ENCODE data around the gene CREB5. TPM values are rescaled to one million over a fixed set of nuclear protein-coding genes. Genes with fewer than 3 reads are reported as not detected.

Gene CREB5
- total and polyA plus RNA-seq, 2 donors (not counting 3 experiments of a cell fraction or from before 2014, with no cell fraction given), result 19.6 to 28.4 TPM

DNA sequence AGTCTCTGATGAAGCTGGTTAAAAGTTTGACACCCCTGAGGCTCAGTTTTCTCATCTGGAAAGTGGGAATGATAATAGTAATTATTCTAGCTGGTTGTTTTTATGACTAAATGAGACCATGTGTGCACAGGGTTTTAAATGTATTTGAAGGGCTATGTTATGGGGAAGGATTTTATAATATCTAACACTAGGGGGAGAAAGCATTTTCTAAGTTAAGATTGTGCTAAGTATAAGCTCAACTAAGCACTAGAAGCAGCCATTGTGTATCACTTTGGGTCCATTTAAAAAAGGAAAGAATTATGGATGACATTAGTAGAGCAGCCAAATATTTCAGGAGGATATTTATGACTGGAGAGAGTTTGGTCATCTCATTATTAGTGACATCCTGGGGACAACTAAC is 49.5 kb upstream of the CREB5 start:
- dilution Hi-C loops (cut with MboI; ENCODE audit: extremely low pct_ligation_motif_present, low sequenced_read_pairs), result no loop called here
- BruUV-seq (replicated peaks), result no TSS peak

DNA sequence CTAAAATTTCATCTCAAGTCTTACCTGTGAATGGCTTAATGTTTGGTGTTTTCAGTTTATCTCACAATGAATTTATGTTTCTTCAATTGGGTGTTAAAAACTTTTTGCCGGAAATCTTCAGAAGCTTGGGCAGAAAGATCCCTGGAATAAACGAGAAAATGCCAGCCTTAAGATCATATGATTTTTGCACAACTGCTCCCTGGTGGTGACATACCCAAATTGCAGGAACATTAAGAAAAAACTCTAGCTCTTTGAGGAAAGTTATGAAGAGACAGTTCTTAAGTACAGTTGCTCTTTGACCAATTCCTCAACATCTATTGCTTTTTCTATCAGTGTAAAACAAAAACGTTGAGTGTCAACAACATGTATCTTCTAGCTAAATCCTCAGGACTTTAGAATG is 48.2 kb upstream of the CREB5 start:
- ChIA-PET CTCF (interaction anchor here (1.0 to 1.5 kb wide), 5 partner anchors 8 to 67 kb away, joined by 3 to 7 read pairs (median 6); no protein-coding TSS in a partner anchor), POLR2A (no interaction called here)
- H3K79me2 ChIP-seq (ENCODE audit: control insufficient read depth, insufficient read depth, low read length), result no peaks in the 10 kb centered on the region
- H3K27ac ChIP-seq (ENCODE audit: insufficient read depth, low read depth, low read length), result no peak overlapping the region
- no peak overlapping the region for H3K4me3 ChIP-seq (replicated peaks in 1 of 3; ENCODE audit: insufficient read depth in 1 of 3, low read depth in 1 of 3, low read length in 3 of 3)
- no peaks in the 10 kb centered on the region for H3K4me1 ChIP-seq (ENCODE audit: control insufficient read depth, extremely low read depth, insufficient read depth, low read length)
- H3K36me3 ChIP-seq (ENCODE audit: control insufficient read depth in 2 of 2, extremely low read depth in 1 of 2, insufficient read depth in 2 of 2, low read length in 2 of 2), result no peaks in the 10 kb centered on the region
- dilution Hi-C loops (cut with MboI; ENCODE audit: extremely low pct_ligation_motif_present, low sequenced_read_pairs) (no loop called here), intact Hi-C loops (cut with micrococcal nuclease) (no loop called here)
- DNase-seq (ENCODE audit: low read depth, low spot score) (no peak), FAIRE-seq (peak; percentile 76)
- H3K9me3 ChIP-seq (replicated peaks; ENCODE audit: control insufficient read depth, insufficient read depth, low read length), result no peaks in the 10 kb centered on the region
- no peak overlapping the region for H3K9ac ChIP-seq (replicated peaks; ENCODE audit: extremely low read depth, insufficient read depth, low read length)
- H4K20me1 ChIP-seq (replicated peaks; ENCODE audit: control insufficient read depth, extremely low read depth, insufficient read depth, low read length), result no peaks in the 10 kb centered on the region
- BruUV-seq (replicated peaks), result no TSS peak
- no peaks in the 10 kb centered on the region for H3K9me1 ChIP-seq (replicated peaks; ENCODE audit: control insufficient read depth, extremely low read depth, insufficient read depth, low read length)
- no peak overlapping the region for H2AFZ ChIP-seq (ENCODE audit: low read depth, low read length)
- no peak for TF ChIP-seq POLR2AphosphoS5 (IDR thresholded peaks at IDR 0.05; ENCODE audit: insufficient read depth, low read depth, low read length)
- TF ChIP-seq, protein P1, sequence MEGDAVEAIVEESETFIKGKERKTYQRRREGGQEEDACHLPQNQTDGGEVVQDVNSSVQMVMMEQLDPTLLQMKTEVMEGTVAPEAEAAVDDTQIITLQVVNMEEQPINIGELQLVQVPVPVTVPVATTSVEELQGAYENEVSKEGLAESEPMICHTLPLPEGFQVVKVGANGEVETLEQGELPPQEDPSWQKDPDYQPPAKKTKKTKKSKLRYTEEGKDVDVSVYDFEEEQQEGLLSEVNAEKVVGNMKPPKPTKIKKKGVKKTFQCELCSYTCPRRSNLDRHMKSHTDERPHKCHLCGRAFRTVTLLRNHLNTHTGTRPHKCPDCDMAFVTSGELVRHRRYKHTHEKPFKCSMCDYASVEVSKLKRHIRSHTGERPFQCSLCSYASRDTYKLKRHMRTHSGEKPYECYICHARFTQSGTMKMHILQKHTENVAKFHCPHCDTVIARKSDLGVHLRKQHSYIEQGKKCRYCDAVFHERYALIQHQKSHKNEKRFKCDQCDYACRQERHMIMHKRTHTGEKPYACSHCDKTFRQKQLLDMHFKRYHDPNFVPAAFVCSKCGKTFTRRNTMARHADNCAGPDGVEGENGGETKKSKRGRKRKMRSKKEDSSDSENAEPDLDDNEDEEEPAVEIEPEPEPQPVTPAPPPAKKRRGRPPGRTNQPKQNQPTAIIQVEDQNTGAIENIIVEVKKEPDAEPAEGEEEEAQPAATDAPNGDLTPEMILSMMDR (IDR thresholded peaks at IDR 0.05; ENCODE audit: extremely low read depth in 1 of 2, insufficient read depth in 1 of 2, low read depth in 1 of 2, low read length in 2 of 2), result peak in 1 of 2 donors; percentile 4
- H3K27me3 ChIP-seq (ENCODE audit: control insufficient read depth in 2 of 2, insufficient read depth in 2 of 2, low read length in 2 of 2), result peaks cover 0 to 3% of the 10 kb centered on the region in 2 experiments
- H3K4me2 ChIP-seq (ENCODE audit: insufficient read depth, low read length), result no peak overlapping the region

More for the DNA sequence above, 49.5 kb upstream of the CREB5 start:
- intact Hi-C loops (cut with micrococcal nuclease), result no loop called here
- no peaks in the 10 kb centered on the region for H4K20me1 ChIP-seq (replicated peaks; ENCODE audit: control insufficient read depth, extremely low read depth, insufficient read depth, low read length)
- no peaks in the 10 kb centered on the region for H3K9me3 ChIP-seq (replicated peaks; ENCODE audit: control insufficient read depth, insufficient read depth, low read length)
- no peaks in the 10 kb centered on the region for H3K4me1 ChIP-seq (ENCODE audit: control insufficient read depth, extremely low read depth, insufficient read depth, low read length)
- FAIRE-seq (no peak), DNase-seq (ENCODE audit: low read depth, low spot score) (no peak)
- CTCF ChIA-PET, result interaction anchor here (1.0 to 1.7 kb wide), 3 partner anchors 10 to 26 kb away, joined by 3 to 8 read pairs (median 6); no protein-coding TSS in a partner anchor
- no peaks in the 10 kb centered on the region for H3K36me3 ChIP-seq (ENCODE audit: control insufficient read depth in 2 of 2, extremely low read depth in 1 of 2, insufficient read depth in 2 of 2, low read length in 2 of 2)
- TF ChIP-seq JUN (IDR thresholded peaks at IDR 0.05; ENCODE audit: borderline replicate concordance, insufficient read depth, insufficient read length, low read depth) (no peak), MYC (IDR thresholded peaks at IDR 0.05; ENCODE audit: low read depth, low read length) (no peak)
- H3K4me2 ChIP-seq (ENCODE audit: insufficient read depth, low read length), result no peak overlapping the region
- H3K27me3 ChIP-seq (ENCODE audit: control insufficient read depth in 2 of 2, insufficient read depth in 2 of 2, low read length in 2 of 2), result peaks cover 0 to 3% of the 10 kb centered on the region in 2 experiments
- POLR2A ChIA-PET, result no interaction called here
- no peak overlapping the region for H3K27ac ChIP-seq (ENCODE audit: insufficient read depth, low read depth, low read length)
- no peaks in the 10 kb centered on the region for H3K9me1 ChIP-seq (replicated peaks; ENCODE audit: control insufficient read depth, extremely low read depth, insufficient read depth, low read length)
- no peak overlapping the region for H3K9ac ChIP-seq (replicated peaks; ENCODE audit: extremely low read depth, insufficient read depth, low read length)
- H2AFZ ChIP-seq (ENCODE audit: low read depth, low read length), result no peak overlapping the region
- H3K4me3 ChIP-seq (replicated peaks in 1 of 3; ENCODE audit: insufficient read depth in 1 of 3, low read depth in 1 of 3, low read length in 3 of 3), result no peak overlapping the region
- no peaks in the 10 kb centered on the region for H3K79me2 ChIP-seq (ENCODE audit: control insufficient read depth, insufficient read depth, low read length)

Measured in endothelial cell of umbilical vein (primary cell).